GM15510 (cell line): ENCODE data around the gene TMEM117.

Experiments used
- POLR2A ChIP-seq: IDR thresholded peaks from 3 replicates; pipeline ENCODE4 v1.6.1; 2011; ENCODE audit warnings: borderline replicate concordance; ENCODE audit not compliant: insufficient read length; ENCODE audit errors: extremely low read depth

Gene TMEM117

GRCh38 chr12:43903686-43904085 lies 67.8 kb downstream of the TMEM117 start:
- TF ChIP-seq POLR2A, result no peak

- TF ChIP-seq POLR2A, result no peak
These were observed 77.0 kb downstream of the TMEM117 start for GRCh38 chr12:43912859-43913258.

- TF ChIP-seq POLR2A, result no peak
These were observed 78.5 kb downstream of the TMEM117 start for GRCh38 chr12:43914391-43914790.

- no peak for TF ChIP-seq POLR2A
These were observed 79.1 kb downstream of the TMEM117 start for GRCh38 chr12:43914923-43915468.

- TF ChIP-seq POLR2A, result no peak
These were observed 82.0 kb downstream of the TMEM117 start for GRCh38 chr12:43917896-43918295.

GRCh38 chr12:43921666-43922337 lies 85.9 kb downstream of the TMEM117 start:
- TF ChIP-seq POLR2A, result no peak

- no peak for TF ChIP-seq POLR2A
These were observed 94.2 kb downstream of the TMEM117 start for GRCh38 chr12:43930032-43930431.

GRCh38 chr12:43931187-43931586 lies 95.3 kb downstream of the TMEM117 start:
- no peak for TF ChIP-seq POLR2A

GRCh38 chr12:43935581-43935980 lies 99.7 kb downstream of the TMEM117 start:
- no peak for TF ChIP-seq POLR2A

- no peak for TF ChIP-seq POLR2A
These were observed 102.1 kb downstream of the TMEM117 start for GRCh38 chr12:43937947-43938346.

GRCh38 chr12:43942379-43942778 lies 106.5 kb downstream of the TMEM117 start:
- no peak for TF ChIP-seq POLR2A

- TF ChIP-seq POLR2A, result no peak
These were observed 110.1 kb downstream of the TMEM117 start for GRCh38 chr12:43945983-43946382.

GRCh38 chr12:43951286-43951685 lies 115.4 kb downstream of the TMEM117 start:
- TF ChIP-seq POLR2A, result no peak

- no peak for TF ChIP-seq POLR2A
These were observed 122.0 kb downstream of the TMEM117 start for GRCh38 chr12:43957732-43958372.

- TF ChIP-seq POLR2A, result no peak
These were observed 128.2 kb downstream of the TMEM117 start for GRCh38 chr12:43964033-43964432.

GRCh38 chr12:43964961-43965360 lies 129.1 kb downstream of the TMEM117 start:
- no peak for TF ChIP-seq POLR2A
